Stimulated activated CD4-positive, alpha-beta T cell treated with anti-CD3 and anti-CD28 coated beads, Interleukin-15, amount 100 ng/mL, for 1 hour (primary cell): ENCODE results near the gene SRP14.

Source experiments
- DNase-seq, 2 donors: peaks; one replicate each; pipeline ENCODE4 v3.0.0-alpha.2; 2020; ENCODE audit warnings: low read depth in 1 of 2, low spot score in 1 of 2

Gene SRP14

DNA sequence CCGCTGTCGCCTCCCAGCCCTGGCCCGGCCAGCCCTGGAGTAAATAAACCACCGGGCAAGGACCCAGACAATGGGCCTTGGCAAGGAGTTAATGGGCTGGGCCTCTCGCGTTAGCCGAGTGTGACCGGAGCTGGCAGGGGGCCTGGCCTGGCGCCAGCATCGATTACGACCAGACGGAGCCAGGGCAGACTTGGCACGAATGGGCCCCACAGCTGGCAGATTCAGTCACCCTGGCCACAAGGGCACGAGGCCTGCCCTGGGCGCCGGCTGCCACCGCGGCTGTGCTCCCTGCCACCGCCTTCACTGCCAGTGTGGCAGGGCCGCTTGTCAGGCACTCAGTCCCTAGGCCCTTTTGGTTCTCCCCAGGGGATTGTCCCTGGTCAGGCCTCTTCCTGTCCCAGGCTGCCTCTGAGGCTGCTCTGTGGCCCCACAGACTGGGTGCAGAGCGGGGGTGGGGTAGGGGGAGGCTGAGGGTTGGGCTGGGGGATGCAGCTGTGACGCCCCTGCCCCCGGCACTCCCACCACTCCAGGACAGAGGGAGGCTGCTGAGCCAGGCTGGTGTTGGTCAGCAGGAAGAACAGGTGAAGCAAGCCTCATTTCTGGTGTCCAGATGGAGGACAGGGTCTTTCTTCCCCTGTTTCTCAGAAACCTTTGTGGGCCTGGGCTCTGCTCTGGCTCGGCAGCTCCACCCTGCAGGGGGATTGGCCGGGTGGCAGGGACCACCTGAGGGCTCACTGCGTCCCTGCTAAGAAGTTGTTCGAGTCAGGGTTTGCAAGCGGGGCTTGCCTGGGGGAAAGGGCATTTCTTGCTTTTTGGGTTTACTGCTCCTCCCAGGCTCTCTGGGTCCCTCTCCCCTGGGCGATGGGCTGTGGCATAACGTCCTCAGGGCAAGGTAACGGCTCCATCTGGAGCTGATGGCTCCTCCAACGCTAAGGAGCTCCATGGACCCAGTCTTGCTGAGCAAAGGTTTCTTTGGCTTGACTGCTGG, 30.5 kb upstream of the SRP14 start:
- no peak for DNase-seq

DNA sequence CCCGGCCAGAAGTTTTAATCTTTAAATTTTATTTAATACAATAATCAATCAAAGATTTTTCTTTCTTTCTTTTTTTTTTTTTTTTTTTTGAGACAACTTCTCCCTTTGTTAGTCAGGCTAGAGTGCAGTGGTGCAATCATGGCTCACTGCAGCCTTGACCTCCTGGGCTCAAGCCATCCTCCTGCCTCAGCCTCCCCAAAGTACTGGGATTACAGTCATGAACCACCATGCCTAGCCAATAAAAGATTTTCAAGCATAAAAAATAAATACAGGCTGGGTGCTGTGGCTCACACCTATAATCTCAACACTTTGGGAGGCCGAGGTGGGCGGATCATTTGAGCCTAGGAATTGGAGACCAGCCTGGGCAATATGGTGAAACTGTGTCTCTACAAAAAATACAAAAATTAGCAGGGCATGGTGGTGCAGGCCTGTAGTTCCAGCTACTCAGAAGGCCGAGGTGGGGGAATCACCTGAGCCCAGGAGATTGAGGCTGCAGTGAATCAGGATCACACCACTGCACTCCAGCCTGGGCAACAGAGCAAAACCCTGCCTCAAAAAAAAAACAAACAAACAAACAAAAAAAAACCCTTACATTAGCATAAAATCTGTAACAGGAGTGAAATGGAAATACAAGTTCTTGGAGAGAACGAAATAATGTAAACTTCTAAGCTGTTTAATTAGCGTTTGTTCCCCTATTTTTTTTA, 29.1 kb upstream of the SRP14 start:
- DNase-seq, result no peak

DNA sequence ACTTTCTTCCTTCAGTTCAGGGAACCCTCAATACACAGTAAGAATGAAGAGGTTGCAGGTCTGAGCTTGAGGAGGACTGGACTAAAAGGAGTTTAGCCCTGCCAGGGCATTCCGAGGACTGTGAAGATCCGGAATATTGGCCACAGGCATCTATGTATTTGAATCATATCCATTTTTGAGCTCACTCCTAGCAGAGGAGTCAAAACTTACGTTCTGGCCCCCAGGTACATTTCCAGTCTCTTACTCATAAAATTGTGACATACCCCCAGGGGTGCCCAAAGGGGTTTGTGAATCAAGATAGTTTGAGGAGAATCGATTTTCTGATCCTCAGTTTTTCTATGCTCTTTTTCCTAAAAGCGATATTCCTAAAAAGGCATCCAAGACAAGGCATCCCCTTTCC, 27.6 kb upstream of the SRP14 start:
- no peak for DNase-seq

- DNase-seq, result no peak
These were observed 26.2 kb upstream of the SRP14 start for GRCh38 chr15:40065166-40065565.

- DNase-seq, result no peak
These were observed 25.4 kb upstream of the SRP14 start for GRCh38 chr15:40064231-40064894.

GRCh38 chr15:40063563-40064011, 24.6 kb upstream of the SRP14 start:
- DNase-seq, result no peak

GRCh38 chr15:40062816-40063562, 24.0 kb upstream of the SRP14 start:
- DNase-seq, result no peak

GRCh38 chr15:40061212-40061901, 22.4 kb upstream of the SRP14 start:
- DNase-seq, result no peak

DNA sequence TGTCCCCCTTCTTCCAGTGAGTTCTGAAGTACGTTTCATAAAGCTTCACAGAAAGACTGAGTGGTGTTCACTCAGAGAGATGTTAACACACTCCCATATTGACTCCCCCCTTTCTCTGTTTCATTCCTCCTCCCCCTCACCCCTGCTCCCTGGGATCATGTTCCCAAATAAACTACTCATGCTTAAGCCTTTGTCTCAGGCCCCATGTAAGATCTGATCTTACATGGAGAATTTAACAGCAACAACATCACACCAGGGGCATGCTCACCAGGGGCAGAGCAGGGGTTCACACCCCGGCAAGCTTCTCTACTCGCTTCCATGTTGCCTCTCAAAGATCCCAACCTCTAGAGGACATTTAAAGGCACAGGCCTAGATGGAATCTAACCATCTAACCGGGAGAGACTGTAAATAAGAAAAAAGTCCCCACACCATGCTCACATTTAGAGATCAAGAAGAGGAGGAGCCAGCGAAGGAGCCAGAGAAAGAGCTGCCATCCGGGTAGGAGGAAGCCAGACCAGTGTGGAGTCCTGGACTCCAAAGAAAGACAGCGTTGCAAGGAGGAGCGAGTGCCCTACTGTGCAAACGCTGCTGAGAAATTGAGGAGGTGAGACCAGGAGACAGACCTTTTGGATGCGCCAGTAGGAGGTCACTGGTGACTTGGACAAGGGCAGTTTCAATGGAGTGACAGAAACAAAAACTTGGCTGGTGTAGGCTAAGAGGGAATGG, 21.4 kb upstream of the SRP14 start:
- DNase-seq, result no peak

- DNase-seq, result no peak
These were observed 20.8 kb upstream of the SRP14 start for GRCh38 chr15:40059821-40060220.

- no peak for DNase-seq
These were observed 19.6 kb upstream of the SRP14 start for GRCh38 chr15:40058476-40059140.

GRCh38 chr15:40055576-40056293, 16.8 kb upstream of the SRP14 start:
- DNase-seq, result no peak

- DNase-seq, result no peak
These were observed 16.0 kb upstream of the SRP14 start for GRCh38 chr15:40054855-40055575.

DNA sequence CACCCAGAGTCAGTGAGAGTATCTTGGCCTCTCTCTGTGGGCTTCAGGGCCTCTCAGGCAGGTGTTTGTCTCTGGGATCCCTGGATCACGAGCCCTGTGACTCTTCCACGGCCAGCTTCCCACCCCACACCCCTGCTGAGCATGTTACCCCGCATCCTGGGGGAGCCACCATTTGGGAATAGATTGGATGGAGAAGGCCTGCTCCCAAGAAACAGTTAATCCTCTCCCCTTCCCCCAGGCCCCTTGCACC, 15.5 kb upstream of the SRP14 start:
- no peak for DNase-seq

- DNase-seq, result no peak
These were observed 15.0 kb upstream of the SRP14 start for GRCh38 chr15:40053831-40054604.

- no peak for DNase-seq
These were observed 14.3 kb upstream of the SRP14 start for GRCh38 chr15:40053079-40053830.

DNA sequence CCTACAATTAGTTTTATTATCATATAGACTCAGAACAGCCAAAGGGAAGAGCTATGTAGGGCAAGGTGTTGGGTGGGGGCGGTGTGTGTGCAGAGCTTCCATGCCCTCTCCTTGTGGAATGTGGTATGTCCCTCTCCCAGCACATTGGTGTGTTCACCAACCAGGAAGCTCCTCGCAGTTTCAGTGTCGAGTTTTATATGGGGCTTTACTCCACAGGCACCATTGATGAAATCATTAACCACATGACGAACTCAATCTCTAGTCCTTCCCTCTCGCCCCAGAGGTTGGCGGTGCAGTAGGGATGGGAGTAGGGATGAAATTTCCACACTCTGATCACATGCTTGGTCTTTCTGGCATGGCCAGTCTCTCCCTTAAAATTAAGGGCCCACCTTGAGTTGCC, 13.6 kb upstream of the SRP14 start:
- DNase-seq, result no peak
